Common myeloid progenitor, CD34-positive (primary cell): ENCODE data around the gene RALGAPA1.

Source experiments
- CTCF ChIA-PET: fragments of 350-600 bp; sonication (Branson Sonifier 250); formaldehyde crosslinking; loops from one replicate; lab custom pipeline; 2021; ENCODE audit warnings: antibody characterized with exemption; lab: Charles Lee
- POLR2A ChIA-PET: fragments of 350-600 bp; sonication (Branson Sonifier 250); formaldehyde crosslinking; loops from one replicate; lab custom pipeline; 2021; ENCODE audit warnings: antibody characterized with exemption; lab: Charles Lee
- DNase-seq, 3 donors: peaks; one replicate each; pipeline versions ENCODE4 v3.0.0 to v3.0.0-alpha.2; 2013
- H3K27ac ChIP-seq, 2 experiments: 1 replicate in 1 of 2; 2 replicates in 1 of 2; pipeline ENCODE4 v1.7.0; 2013; ENCODE audit warnings: inconsistent platforms in 2 of 2, low read length in 2 of 2, mild to moderate bottlenecking in 2 of 2, low read depth in 1 of 2, moderate library complexity in 1 of 2; ENCODE audit not compliant: severe bottlenecking in 2 of 2, insufficient read depth in 1 of 2, poor library complexity in 1 of 2
- H3K27me3 ChIP-seq, 5 experiments: replicated peaks in 2 of 5; 1 replicate in 3 of 5; 2 replicates in 2 of 5; pipeline versions ENCODE4 v1.6.1 to v1.7.0; 2013; ENCODE audit warnings: low read length in 4 of 5, mild to moderate bottlenecking in 2 of 5, moderate library complexity in 2 of 5, inconsistent platforms in 1 of 5; ENCODE audit not compliant: insufficient read depth in 5 of 5, control insufficient read depth in 4 of 5
- H3K36me3 ChIP-seq, 4 experiments: 1 replicate in 2 of 4; 2 replicates in 2 of 4; pipeline versions ENCODE4 v1.6.1 to v1.7.0; 2013; ENCODE audit warnings: low read length in 3 of 4, control low read depth in 1 of 4, mild to moderate bottlenecking in 1 of 4; ENCODE audit not compliant: control insufficient read depth in 4 of 4, insufficient read depth in 4 of 4
- H3K4me1 ChIP-seq, 4 experiments: 1 replicate in 3 of 4; 2 replicates in 1 of 4; pipeline versions ENCODE4 v1.6.1 to v1.7.1; 2013; ENCODE audit warnings: low read length in 3 of 4, mild to moderate bottlenecking in 3 of 4, control low read depth in 1 of 4, inconsistent platforms in 1 of 4, moderate library complexity in 1 of 4; ENCODE audit not compliant: control insufficient read depth in 4 of 4, insufficient read depth in 4 of 4; ENCODE audit errors: control extremely low read depth in 1 of 4
- H3K4me3 ChIP-seq, 7 experiments: 1 replicate in 4 of 7; 2 replicates in 3 of 7; pipeline versions ENCODE4 v1.5.1 to v1.7.0; 2013; ENCODE audit warnings: mild to moderate bottlenecking in 7 of 7, low read length in 6 of 7, moderate library complexity in 6 of 7, inconsistent platforms in 2 of 7, low read depth in 2 of 7, control low read depth in 1 of 7; ENCODE audit not compliant: insufficient read depth in 4 of 7, control insufficient read depth in 1 of 7; ENCODE audit errors: extremely low read depth in 1 of 7
- H3K9me3 ChIP-seq, 5 experiments: 1 replicate in 4 of 5; 2 replicates in 1 of 5; pipeline versions ENCODE4 v1.6.1 to v1.7.1; 2013; ENCODE audit warnings: low read length in 4 of 5, mild to moderate bottlenecking in 2 of 5, inconsistent platforms in 1 of 5, low read depth in 1 of 5, moderate library complexity in 1 of 5; ENCODE audit not compliant: control insufficient read depth in 4 of 5, insufficient read depth in 2 of 5; ENCODE audit errors: control extremely low read depth in 1 of 5
- WGBS: methylation state at CpG from one replicate; pipeline ENCODE4 v1.1.5; 2013; ENCODE audit not compliant: insufficient coverage; 5-methylcytosine and 5-hydroxymethylcytosine counted together

The RALGAPA1 gene

GRCh38 chr14:35761922-35762321 lies 47.2 kb downstream of the RALGAPA1 start:
- WGBS = 93% methylated on average over 2 of the region's 4 CpGs

GRCh38 chr14:35760143-35760542 lies 49.0 kb downstream of the RALGAPA1 start:
- no peak for DNase-seq
- H3K4me1 ChIP-seq = no peaks in the 10 kb centered on the region
- ChIA-PET POLR2A (no interaction called here), CTCF (interaction anchor here (0.7 kb wide), 1 partner anchor 11 kb away, joined by 3 read pairs; no protein-coding TSS in a partner anchor)
- no peak overlapping the region for H3K27ac ChIP-seq
- no peaks in the 10 kb centered on the region for H3K27me3 ChIP-seq
- H3K36me3 ChIP-seq = peaks cover 0 to 22% (median 5%) of the 10 kb centered on the region in 4 experiments
- H3K9me3 ChIP-seq = no peaks in the 10 kb centered on the region
- WGBS = 100% methylated on average over 1 of the region's 1 CpG
- H3K4me3 ChIP-seq = no peak overlapping the region

More at GRCh38 chr14:35761922-35762321, 47.2 kb downstream of the RALGAPA1 start:
- peaks cover 0 to 4% (median 0%) of the 10 kb centered on the region in 4 experiments for H3K4me1 ChIP-seq
- ChIA-PET POLR2A (no interaction called here), CTCF (no interaction called here)
- H3K4me3 ChIP-seq = no peak overlapping the region
- H3K27ac ChIP-seq = no peak overlapping the region
- no peaks in the 10 kb centered on the region for H3K27me3 ChIP-seq
- DNase-seq = no peak
- H3K9me3 ChIP-seq = no peaks in the 10 kb centered on the region
- H3K36me3 ChIP-seq = peaks cover 0 to 7% (median 4%) of the 10 kb centered on the region in 4 experiments

- DNase-seq = no peak
- H3K27ac ChIP-seq = no peak overlapping the region
- ChIA-PET POLR2A (no interaction called here), CTCF (no interaction called here)
- no peaks in the 10 kb centered on the region for H3K27me3 ChIP-seq
- H3K36me3 ChIP-seq = peaks cover 0 to 37% (median 11%) of the 10 kb centered on the region in 4 experiments
- H3K4me1 ChIP-seq = no peaks in the 10 kb centered on the region
- WGBS = no CpG with 5 or more reads among the region's 3 CpGs
- no peak overlapping the region for H3K4me3 ChIP-seq
- H3K9me3 ChIP-seq = peaks cover 0 to 8% (median 0%) of the 10 kb centered on the region in 5 experiments
Observed at GRCh38 chr14:35758523-35759129, 50.5 kb downstream of the RALGAPA1 start.

GRCh38 chr14:35754671-35755070 lies 54.4 kb downstream of the RALGAPA1 start:
- Histone ChIP-seq H3K4me1 (no peaks in the 10 kb centered on the region), H3K36me3 (peaks cover 3 to 46% (median 15%) of the 10 kb centered on the region in 4 experiments), H3K27me3 (no peaks in the 10 kb centered on the region), H3K27ac (no peak overlapping the region), H3K4me3 (no peak overlapping the region), H3K9me3 (peaks cover 0 to 8% (median 0%) of the 10 kb centered on the region in 5 experiments)
- DNase-seq = no peak
- POLR2A ChIA-PET = no interaction called here
- CTCF ChIA-PET = no interaction called here

- Histone ChIP-seq H3K4me3 (no peak overlapping the region), H3K9me3 (peaks cover 0 to 8% (median 0%) of the 10 kb centered on the region in 5 experiments), H3K36me3 (peaks cover 3 to 43% (median 15%) of the 10 kb centered on the region in 4 experiments), H3K27me3 (no peaks in the 10 kb centered on the region), H3K4me1 (no peaks in the 10 kb centered on the region), H3K27ac (no peak overlapping the region)
- WGBS = 94% methylated on average over 3 of the region's 3 CpGs
- POLR2A ChIA-PET = no interaction called here
- DNase-seq = no peak
- CTCF ChIA-PET = no interaction called here
Observed at GRCh38 chr14:35752380-35752779, 56.7 kb downstream of the RALGAPA1 start.

GRCh38 chr14:35750202-35750904 lies 58.7 kb downstream of the RALGAPA1 start:
- Histone ChIP-seq H3K4me3 (no peak overlapping the region), H3K27me3 (no peaks in the 10 kb centered on the region), H3K27ac (no peak overlapping the region), H3K36me3 (peaks cover 7 to 34% (median 12%) of the 10 kb centered on the region in 4 experiments), H3K9me3 (peaks cover 0 to 8% (median 0%) of the 10 kb centered on the region in 5 experiments), H3K4me1 (no peaks in the 10 kb centered on the region)
- ChIA-PET POLR2A (no interaction called here), CTCF (no interaction called here)
- WGBS = no CpG with 5 or more reads among the region's 6 CpGs
- DNase-seq = no peak

- H3K36me3 ChIP-seq = peaks cover 0 to 10% (median 5%) of the 10 kb centered on the region in 4 experiments
- CTCF ChIA-PET = no interaction called here
- no peaks in the 10 kb centered on the region for H3K9me3 ChIP-seq
- no peak for DNase-seq
- no peak overlapping the region for H3K27ac ChIP-seq
- no peak overlapping the region for H3K4me3 ChIP-seq
- no peaks in the 10 kb centered on the region for H3K27me3 ChIP-seq
- no peaks in the 10 kb centered on the region for H3K4me1 ChIP-seq
- POLR2A ChIA-PET = no interaction called here
Observed at GRCh38 chr14:35747379-35747778, 61.7 kb downstream of the RALGAPA1 start.
